IPS DF 4.7 (cell line): ENCODE data around the gene CPXM1.
"Not testable (repeated sequence)": the region's sequence is repeated elsewhere in the genome, so short reads cannot be mapped to it uniquely, and the experiment has no call there.

ENCODE experiments used
- DNase-seq: peaks from one replicate; pipeline ENCODE4 v3.0.0-alpha.2; 2013; ENCODE audit warnings: low spot score; ENCODE audit errors: extremely low read depth

The CPXM1 gene

GRCh38 chr20:2801286-2801728 is 880 bp upstream of the CPXM1 start:
- DNase-seq, result no peak

DNA sequence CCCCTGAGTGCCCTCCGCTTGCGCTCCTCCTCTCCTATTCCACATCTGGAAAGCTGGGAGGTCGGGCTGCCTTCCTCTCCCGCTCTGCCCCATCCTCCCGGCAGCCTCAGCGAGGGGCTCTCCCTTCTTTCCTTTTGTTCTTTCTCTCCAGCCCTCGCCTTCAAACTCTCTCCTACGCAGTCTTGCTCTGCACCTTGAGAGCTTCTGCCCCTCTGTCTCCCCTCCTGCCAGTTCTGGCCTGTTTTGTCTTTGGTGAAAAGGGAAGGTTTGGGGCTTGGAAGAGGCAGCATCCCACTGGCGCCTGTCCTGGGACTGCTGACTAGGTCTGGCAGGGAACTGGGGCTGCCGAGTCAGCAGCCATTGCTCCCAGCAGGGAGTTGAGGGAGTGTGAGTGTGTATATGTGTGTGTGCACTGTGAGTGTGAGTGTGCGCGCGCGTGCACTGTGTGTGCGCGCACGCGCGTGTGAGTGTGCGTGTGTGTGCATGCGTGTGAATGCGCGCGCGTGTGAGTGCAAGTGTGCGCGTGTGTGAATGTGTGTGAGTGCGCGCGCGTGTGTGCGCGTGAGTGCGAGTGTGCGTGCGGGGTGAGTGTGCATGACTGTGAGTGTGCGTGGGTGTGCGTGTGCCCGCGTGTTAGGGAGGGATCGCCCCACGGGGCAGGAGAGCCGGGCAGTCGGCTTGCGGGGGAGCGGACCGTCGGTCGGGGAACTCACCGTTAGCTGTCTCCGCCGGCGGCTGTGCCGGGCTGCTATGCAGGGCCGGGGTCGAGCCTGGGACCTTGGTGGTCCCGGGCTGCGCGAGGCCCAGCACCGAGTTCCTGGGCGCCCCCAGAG is 523 bp downstream of the CPXM1 start:
- DNase-seq, result no peak

DNA sequence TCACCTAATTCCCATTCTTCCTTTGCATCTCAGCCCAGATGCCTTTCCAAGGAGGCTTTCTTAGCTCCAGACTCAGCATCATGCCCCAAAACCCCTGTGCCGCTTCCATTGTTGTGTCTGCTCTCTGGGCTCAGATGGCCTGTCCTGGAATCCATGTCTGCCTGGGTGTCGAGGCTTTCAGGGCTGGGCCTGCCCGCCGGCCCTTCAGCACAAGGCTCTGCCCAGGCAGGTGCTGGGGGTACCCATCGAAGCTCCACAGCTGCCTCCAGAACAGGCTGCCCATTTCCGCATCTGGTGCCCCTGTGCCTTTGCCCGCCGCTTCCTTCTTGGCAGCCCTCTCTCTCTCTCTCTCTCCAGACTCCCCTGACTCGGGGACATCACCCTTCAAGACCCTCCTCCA is 1.2 kb downstream of the CPXM1 start:
- DNase-seq, result no peak

DNA sequence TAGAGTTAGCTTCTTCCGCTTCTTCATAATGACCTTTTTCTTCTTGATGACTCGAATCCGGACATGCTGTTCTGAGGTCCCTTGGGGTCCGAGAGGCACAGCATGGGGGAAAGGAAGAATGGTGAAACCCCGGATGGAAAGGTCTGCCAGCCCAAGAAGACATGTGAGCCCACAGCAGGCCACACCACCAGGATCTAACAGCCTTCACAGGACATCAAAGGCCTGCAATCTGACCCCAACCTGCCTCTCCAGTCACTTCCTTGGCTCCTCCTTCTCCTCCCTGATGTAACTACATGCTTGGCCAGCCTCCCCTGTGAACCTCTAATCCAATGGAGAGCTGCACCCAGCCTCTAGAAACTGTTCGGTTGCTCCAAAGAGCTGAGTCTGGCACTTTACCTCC is 1.6 kb downstream of the CPXM1 start:
- DNase-seq, result no peak

DNA sequence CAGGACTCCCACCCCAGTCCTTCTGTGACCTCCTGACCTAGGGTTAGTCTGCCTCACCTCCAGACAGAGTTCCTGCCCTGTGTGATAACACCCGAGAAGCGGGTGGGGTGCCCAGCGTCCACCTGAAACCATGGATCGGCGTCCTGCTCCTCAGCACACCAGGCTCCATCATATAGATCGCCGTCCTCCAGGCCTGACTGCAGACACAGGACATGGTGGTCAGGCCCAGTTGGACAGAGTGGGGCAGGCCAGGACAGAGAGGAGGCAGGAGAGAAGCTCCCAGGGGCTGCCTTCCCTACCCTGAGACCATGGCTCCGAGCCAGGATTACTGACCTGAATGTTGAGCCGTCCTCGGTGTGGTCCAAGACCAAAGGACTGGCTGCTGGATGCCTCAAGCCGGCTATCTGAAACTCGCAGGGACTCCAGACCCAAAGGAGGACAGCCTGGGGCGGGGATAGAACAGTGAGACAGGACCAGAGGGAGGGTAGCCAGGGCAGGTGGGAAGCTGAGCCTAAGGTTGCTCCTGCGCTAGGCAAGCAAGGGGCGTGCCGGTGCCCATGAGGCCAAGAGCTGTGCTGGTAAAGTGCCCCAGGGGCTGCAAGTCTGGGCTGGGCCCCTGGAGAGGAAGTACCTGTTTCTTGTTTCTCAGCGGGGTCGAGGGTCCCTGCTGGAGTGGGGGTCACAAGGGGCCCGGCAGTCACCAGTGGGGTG is 2.2 kb downstream of the CPXM1 start:
- DNase-seq, result no peak

- no peak for DNase-seq
Observed at GRCh38 chr20:2797136-2797983, 3.1 kb downstream of the CPXM1 start.

GRCh38 chr20:2796011-2796660 is 4.3 kb downstream of the CPXM1 start:
- DNase-seq, result no peak

DNA sequence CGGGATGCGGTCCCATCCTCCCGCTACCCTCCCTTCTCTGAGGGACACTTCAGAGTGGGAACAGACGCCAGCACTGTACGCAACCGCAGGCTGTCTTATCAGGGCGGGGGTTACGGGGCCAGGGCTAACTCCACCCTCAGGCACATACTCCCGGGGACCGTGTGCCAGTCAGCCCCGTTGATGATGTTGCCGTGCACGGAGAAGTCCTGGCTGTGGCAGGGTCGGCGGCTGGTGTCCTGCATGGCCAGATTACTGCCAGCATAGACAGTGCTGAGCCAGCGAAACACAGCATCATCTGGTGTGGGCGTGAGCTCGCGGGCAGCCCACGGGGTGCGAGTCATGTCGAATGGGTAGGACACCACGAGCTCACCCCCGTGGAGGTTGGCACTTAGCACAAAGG is 5.0 kb downstream of the CPXM1 start:
- no peak for DNase-seq

DNA sequence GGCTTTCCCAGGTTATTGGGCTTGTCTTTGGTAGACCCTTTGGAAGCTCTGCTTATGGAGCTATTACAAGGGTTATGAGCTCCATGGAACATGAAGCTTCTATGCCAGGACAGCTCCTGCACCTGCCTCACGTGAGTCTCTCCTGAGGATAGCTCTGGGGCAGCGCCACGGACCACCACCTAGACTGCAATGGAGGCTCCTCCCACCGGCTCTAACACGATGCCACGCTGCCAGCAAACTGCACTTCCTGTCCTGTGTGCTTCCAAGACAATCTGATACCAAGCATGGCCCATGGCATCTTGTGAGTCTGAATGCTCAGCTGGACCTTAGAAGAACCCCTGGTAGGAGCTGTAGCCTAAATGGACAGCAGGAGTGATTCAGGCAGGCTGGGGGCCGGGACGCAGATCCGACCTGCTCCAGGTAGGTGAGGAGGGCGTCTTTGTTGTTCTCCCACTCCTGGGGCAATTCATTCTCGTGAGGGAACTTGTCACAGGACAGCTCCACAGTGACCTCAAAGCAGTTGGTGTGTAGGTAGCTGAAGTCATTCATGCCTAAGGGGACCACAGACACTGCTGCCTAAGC is 5.5 kb downstream of the CPXM1 start:
- DNase-seq, result no peak

DNA sequence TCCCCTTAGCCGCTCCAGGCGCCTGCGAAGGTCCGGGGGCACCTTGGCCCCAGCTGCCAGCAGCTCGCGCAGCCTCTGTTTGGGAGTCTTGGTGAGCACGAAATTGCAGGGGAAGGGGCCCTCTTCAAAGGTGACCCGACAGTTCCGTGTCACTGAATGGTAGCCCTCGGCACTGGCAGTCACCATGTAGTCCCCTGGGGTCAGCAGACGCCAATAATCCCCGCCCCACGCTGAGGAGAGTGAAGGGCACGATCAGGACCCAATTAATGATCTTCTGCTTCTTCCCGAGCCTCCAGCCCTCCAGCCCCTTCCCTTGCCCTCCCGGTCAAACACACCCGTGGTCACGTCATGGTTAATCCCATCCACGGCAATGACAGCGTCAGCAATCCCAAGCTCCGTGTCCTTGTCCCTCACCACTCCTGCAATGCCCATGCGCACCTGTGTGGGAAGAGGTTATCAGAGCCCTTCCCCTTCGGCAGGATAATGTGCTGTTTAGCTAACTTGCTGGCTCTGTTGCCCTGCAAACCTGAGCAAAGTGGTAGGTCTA is 6.2 kb downstream of the CPXM1 start:
- no peak for DNase-seq

DNA sequence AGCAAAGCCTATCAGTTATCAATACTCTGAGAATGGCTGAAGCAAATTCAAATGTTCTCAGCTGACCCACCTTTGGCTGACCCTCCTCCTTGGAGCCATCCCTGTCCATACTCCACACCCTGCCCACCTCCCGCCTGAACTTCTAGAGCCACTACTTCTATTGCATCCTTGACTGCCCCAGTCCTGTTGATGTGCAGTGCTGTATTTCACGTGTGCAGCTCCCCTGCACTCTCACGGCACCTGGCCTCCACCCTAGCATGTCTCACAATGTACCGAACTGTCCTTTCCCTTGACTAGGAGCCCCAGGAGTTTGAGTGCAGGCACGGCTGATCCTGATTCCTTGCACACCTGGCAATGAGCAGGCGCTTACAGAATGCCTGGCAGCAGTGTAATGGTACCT is 7.0 kb downstream of the CPXM1 start:
- no peak for DNase-seq

DNA sequence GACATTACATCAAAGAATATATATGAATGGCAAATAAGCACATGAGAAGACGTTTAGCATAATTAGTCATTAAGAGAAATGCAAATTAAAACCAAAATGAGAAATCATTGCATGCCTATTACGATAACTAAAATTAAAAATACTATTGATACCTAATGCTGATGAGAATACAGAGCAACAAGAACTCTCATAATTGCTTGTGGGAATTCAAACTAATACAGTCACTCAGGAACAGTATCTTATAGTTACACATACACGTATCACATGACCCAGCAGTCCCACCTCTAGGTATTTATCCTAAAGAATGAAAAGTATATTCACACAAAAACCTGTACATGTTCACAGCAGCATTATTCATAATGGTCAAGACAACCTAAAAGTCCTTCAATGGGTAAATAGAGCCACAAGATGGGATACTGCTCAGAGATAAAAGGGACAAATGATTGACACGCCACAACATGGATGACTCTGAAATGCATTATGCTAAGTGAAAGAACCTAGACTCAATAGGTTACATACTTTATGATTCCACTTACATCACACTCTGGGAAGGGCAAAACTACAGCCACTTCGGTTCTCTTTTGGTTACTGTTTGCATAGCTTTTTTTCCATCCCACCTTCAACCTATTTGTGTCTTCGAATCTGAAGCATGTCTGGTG is 16.4 kb downstream of the CPXM1 start:
- no peak for DNase-seq

DNA sequence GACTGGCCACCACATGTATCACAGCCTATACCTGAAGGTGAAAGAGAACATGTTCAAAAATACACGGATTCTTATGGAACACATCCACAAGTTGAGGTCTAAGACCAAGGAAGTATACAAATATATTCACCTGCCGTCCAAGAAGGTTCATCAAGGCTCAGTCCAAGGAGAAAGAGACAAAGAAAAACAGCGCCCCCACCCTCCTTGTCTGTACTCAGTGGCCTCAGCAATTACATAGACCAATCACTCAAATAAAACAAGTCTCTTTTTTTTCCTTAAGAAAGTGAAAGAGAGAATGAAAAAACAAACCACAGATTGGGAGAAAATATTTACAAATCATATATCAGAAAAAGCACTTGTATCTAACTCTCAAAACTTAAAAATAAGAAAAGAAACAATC is 19.5 kb downstream of the CPXM1 start:
- DNase-seq, result no peak

DNA sequence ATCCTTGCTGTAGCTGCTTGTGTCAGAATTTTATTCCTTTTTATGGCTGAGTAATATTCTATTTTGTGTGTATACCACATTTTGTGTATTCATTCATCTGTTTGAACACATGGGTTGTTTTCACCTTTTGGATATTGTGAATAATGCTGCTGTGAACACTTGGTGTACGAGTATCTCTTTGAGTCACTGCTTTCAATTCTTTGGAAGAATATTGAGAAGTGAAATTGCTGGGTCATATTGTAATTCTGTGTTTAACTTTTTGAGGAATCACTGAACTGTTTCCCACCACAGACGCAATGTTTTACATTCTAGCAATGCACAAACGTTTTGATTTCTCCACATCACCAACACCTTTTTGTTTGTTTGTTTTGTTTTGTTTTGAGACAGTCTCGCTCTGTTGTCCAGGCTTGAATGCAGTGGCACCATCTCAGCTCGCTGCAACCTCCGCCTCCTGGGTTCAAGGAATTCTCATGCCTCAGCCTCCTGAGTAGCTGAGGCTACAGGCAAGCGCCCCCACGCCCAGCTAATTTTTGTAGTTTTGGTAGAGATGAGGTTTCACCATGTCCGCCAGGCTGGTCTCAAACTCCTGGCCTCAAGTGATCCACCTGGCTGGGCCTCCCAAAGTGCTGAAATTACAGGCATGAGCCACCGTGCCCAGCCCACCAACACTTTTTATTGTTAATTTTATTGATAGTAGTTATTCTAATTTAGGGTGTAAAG is 21.7 kb downstream of the CPXM1 start:
- DNase-seq, result no peak

- DNase-seq, result no peak
Observed at GRCh38 chr20:2775139-2775538, 25.3 kb downstream of the CPXM1 start.

DNA sequence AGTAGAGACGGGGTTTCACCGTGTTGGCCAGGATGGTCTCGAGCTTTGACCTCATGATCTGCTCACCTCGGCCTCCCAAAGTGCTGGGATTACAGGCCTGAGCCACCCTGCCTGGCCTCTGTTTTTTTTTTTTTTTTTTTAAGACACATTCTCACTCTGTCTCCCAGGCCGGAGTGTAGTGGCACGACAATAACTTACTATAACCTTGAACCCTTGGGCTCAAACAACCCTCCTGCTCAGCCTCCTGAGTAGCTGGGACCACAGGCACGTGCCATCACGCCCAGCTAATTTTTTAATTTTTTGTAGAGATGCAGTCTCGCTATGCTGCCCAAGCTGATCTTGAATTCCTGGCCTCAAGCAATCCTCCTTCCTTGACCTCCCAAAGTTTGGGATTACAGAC is 26.6 kb downstream of the CPXM1 start:
- DNase-seq, result no peak

DNA sequence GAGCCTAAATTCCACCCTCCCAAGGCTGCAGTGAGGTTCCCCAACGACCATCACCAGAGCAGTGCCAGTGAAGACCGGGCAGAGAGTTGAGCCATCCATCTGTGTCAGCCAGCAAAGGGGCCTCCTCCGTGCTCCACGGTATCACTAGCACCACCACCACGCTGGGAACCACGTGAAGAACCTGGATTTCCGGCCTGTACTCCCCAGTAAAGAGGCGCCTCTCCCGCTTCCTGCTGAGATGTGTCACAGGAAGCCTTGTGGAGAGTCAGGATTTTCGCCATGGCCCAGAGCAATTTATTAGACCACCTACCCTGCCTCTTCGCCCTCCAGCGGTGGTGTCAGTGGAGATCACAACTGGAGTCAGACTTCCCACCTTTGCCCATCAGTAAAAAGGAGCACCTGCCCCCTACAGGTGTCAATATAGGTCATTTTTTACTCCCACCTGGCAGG is 28.8 kb downstream of the CPXM1 start:
- DNase-seq, result no peak

GRCh38 chr20:2770091-2770490 is 30.3 kb downstream of the CPXM1 start:
- DNase-seq, result not testable (repeated sequence)

DNA sequence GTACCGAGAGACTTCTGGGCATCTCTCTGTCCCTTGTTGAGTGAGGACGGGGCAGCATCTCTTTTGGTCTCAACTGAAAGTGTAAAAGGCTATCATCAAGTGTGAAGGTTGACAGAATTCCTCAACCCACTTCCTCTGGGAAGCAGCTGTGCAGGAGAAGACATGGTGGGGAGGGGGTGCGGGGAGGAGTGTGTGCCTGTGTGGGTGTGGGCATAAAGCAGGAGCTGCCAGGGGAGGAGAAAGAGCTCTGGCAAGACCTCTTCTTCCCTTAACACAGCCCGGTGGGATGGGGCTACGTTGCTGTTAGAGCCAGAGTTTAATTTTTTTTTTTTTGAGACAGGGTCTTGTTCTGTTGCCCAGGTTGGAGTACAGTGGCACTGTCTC is 31.8 kb downstream of the CPXM1 start:
- no peak for DNase-seq
